Trophoblast cell (in vitro differentiated cells and primary cell): ENCODE measurements around the gene CPNE7.

ENCODE experiments used
- DNase-seq, 2 donors: peaks; one replicate each; pipeline ENCODE4 v3.0.0-alpha.2; 2016
- H2AFZ ChIP-seq: 2 replicates; pipeline ENCODE4 v1.6.1; 2013; ENCODE audit warnings: low read length, moderate library complexity, mild to moderate bottlenecking; ENCODE audit not compliant: insufficient read depth, poor library complexity
- H2AK5ac ChIP-seq: 2 replicates; pipeline ENCODE4 v1.6.1; 2013; ENCODE audit warnings: mild to moderate bottlenecking, low read length
- H2BK120ac ChIP-seq: 2 replicates; pipeline ENCODE4 v1.6.1; 2013; ENCODE audit warnings: low read length, mild to moderate bottlenecking, moderate library complexity; ENCODE audit not compliant: insufficient read depth, poor library complexity
- H2BK12ac ChIP-seq: 2 replicates; pipeline ENCODE4 v1.6.1; 2013; ENCODE audit warnings: mild to moderate bottlenecking, low read length, moderate library complexity
- H2BK5ac ChIP-seq: 2 replicates; pipeline ENCODE4 v1.6.1; 2013; ENCODE audit warnings: low read length, low read depth, moderate library complexity, mild to moderate bottlenecking; ENCODE audit not compliant: poor library complexity
- H3K14ac ChIP-seq: 2 replicates; pipeline ENCODE4 v1.6.1; 2013; ENCODE audit warnings: mild to moderate bottlenecking, low read length
- H3K18ac ChIP-seq: 2 replicates; pipeline ENCODE4 v1.6.1; 2013; ENCODE audit warnings: mild to moderate bottlenecking, low read length
- H3K23ac ChIP-seq: 2 replicates; pipeline ENCODE4 v1.6.1; 2013; ENCODE audit warnings: low read length
- H3K27ac ChIP-seq: 2 replicates; pipeline ENCODE4 v1.5.1; 2013; ENCODE audit warnings: low read depth, mild to moderate bottlenecking, inconsistent platforms, low read length, moderate library complexity
- H3K27me3 ChIP-seq: 2 replicates; pipeline ENCODE4 v1.6.1; 2013; ENCODE audit warnings: inconsistent platforms, mild to moderate bottlenecking, low read length, moderate library complexity; ENCODE audit not compliant: insufficient read depth
- H3K36me3 ChIP-seq, 2 experiments: 1 replicate in 1 of 2; 2 replicates in 1 of 2; pipeline ENCODE4 v1.6.1; 2013; ENCODE audit warnings: low read length in 2 of 2, mild to moderate bottlenecking in 2 of 2, moderate library complexity in 1 of 2; ENCODE audit not compliant: insufficient read depth in 2 of 2, control insufficient read depth in 1 of 2
- H3K4ac ChIP-seq: 2 replicates; pipeline ENCODE4 v1.6.1; 2013; ENCODE audit warnings: low read depth, mild to moderate bottlenecking, low read length, moderate library complexity
- H3K4me1 ChIP-seq, 2 experiments: 1 replicate in 1 of 2; 2 replicates in 1 of 2; pipeline ENCODE4 v1.6.1; 2013; ENCODE audit warnings: low read length in 2 of 2, mild to moderate bottlenecking in 2 of 2, moderate library complexity in 1 of 2; ENCODE audit not compliant: insufficient read depth in 2 of 2, control insufficient read depth in 1 of 2
- H3K4me2 ChIP-seq: 2 replicates; pipeline ENCODE4 v1.6.1; 2013; ENCODE audit warnings: inconsistent platforms, mild to moderate bottlenecking, low read length, moderate library complexity
- H3K4me3 ChIP-seq: 2 replicates; pipeline ENCODE4 v1.5.1; 2013; ENCODE audit warnings: mild to moderate bottlenecking, low read depth, low read length, inconsistent platforms
- H3K79me1 ChIP-seq: one replicate; pipeline ENCODE4 v1.6.1; 2013; ENCODE audit warnings: low read length
- H3K79me2 ChIP-seq: 2 replicates; pipeline ENCODE4 v1.6.1; 2013; ENCODE audit warnings: low read length, mild to moderate bottlenecking; ENCODE audit not compliant: control insufficient read depth, insufficient read depth, poor library complexity
- H3K9ac ChIP-seq: 2 replicates; pipeline ENCODE4 v1.6.1; 2013; ENCODE audit warnings: mild to moderate bottlenecking, low read length
- H3K9me3 ChIP-seq: 2 replicates; pipeline ENCODE4 v1.6.1; 2013; ENCODE audit warnings: low read depth, mild to moderate bottlenecking, control low read depth, inconsistent platforms, low read length; ENCODE audit not compliant: insufficient read depth
- H4K12ac ChIP-seq: 2 replicates; pipeline ENCODE4 v1.6.1; 2013; ENCODE audit warnings: low read depth, mild to moderate bottlenecking, low read length, moderate library complexity
- H4K8ac ChIP-seq: 2 replicates; pipeline ENCODE4 v1.6.1; 2013; ENCODE audit warnings: low read depth, mild to moderate bottlenecking, low read length, moderate library complexity
- H4K91ac ChIP-seq: one replicate; pipeline ENCODE4 v1.6.1; 2013; ENCODE audit warnings: low read depth, mild to moderate bottlenecking, low read length, moderate library complexity
- WGBS: extraction: QIAGEN DNeasy Blood & Tissue Kit; methylation state at CpG from one replicate; pipeline ENCODE4 v1.1.7; 2013; ENCODE audit warnings: missing lambda C conversion rate; ENCODE audit not compliant: insufficient read length, insufficient coverage; ENCODE audit errors: extremely low coverage; 5-methylcytosine and 5-hydroxymethylcytosine counted together

CPNE7 gene

GRCh38 chr16:89602952-89603590 is 27.5 kb downstream of the CPNE7 start:
- H3K9ac ChIP-seq: peak overlapping the region; percentile 31
- no peaks in the 10 kb centered on the region for H3K36me3 ChIP-seq
- peak overlapping the region; percentile 50 for H3K4me3 ChIP-seq
- H4K8ac ChIP-seq: no peak overlapping the region
- no CpG with 5 or more reads among the region's 5 CpGs for WGBS
- H3K4me1 ChIP-seq: peaks cover 5 to 11% of the 10 kb centered on the region in 2 experiments
- peaks cover 9% of the 10 kb centered on the region for H3K9me3 ChIP-seq
- H3K23ac ChIP-seq: no peak overlapping the region
- H3K79me2 ChIP-seq: no peaks in the 10 kb centered on the region
- DNase-seq: no peak
- H3K4me2 ChIP-seq: no peak overlapping the region
- H4K12ac ChIP-seq: no peak overlapping the region
- no peak overlapping the region for H4K91ac ChIP-seq
- H3K14ac ChIP-seq: no peak overlapping the region
- H2AK5ac ChIP-seq: no peak overlapping the region
- no peak overlapping the region for H3K27ac ChIP-seq
- H3K18ac ChIP-seq: no peak overlapping the region
- no peak overlapping the region for H3K4ac ChIP-seq
- H2BK5ac ChIP-seq: no peak overlapping the region
- no peaks in the 10 kb centered on the region for H3K27me3 ChIP-seq
- H2BK12ac ChIP-seq: no peak overlapping the region
- H2BK120ac ChIP-seq: no peak overlapping the region
- no peak overlapping the region for H2AFZ ChIP-seq
- H3K79me1 ChIP-seq: no peaks in the 10 kb centered on the region

GRCh38 chr16:89604764-89605163 is 29.2 kb downstream of the CPNE7 start:
- Histone ChIP-seq H2BK120ac (no peak overlapping the region), H3K36me3 (no peaks in the 10 kb centered on the region), H4K8ac (no peak overlapping the region), H3K18ac (no peak overlapping the region), H2AK5ac (no peak overlapping the region), H3K4me2 (no peak overlapping the region), H3K9me3 (peaks cover 7% of the 10 kb centered on the region), H3K79me2 (no peaks in the 10 kb centered on the region), H3K23ac (no peak overlapping the region), H4K91ac (no peak overlapping the region), H3K79me1 (no peaks in the 10 kb centered on the region), H4K12ac (no peak overlapping the region), H3K14ac (no peak overlapping the region), H3K4me1 (peaks cover 5 to 11% of the 10 kb centered on the region in 2 experiments), H2BK12ac (no peak overlapping the region), H2AFZ (no peak overlapping the region), H3K4ac (no peak overlapping the region), H2BK5ac (no peak overlapping the region), H3K4me3 (peak overlapping the region; percentile 21), H3K27ac (no peak overlapping the region), H3K27me3 (no peaks in the 10 kb centered on the region), H3K9ac (no peak overlapping the region)
- no peak for DNase-seq
- WGBS: no CpG with 5 or more reads among the region's 16 CpGs

GRCh38 chr16:89605186-89605970 is 29.8 kb downstream of the CPNE7 start:
- H2BK5ac ChIP-seq: no peak overlapping the region
- no peak overlapping the region for H2BK120ac ChIP-seq
- no peak for DNase-seq
- no peak overlapping the region for H3K18ac ChIP-seq
- H3K79me1 ChIP-seq: no peaks in the 10 kb centered on the region
- no peaks in the 10 kb centered on the region for H3K36me3 ChIP-seq
- no peak overlapping the region for H3K14ac ChIP-seq
- H3K4me3 ChIP-seq: no peak overlapping the region
- no peaks in the 10 kb centered on the region for H3K79me2 ChIP-seq
- no peak overlapping the region for H4K8ac ChIP-seq
- H3K9ac ChIP-seq: no peak overlapping the region
- H3K27ac ChIP-seq: no peak overlapping the region
- WGBS: no CpG with 5 or more reads among the region's 34 CpGs
- peaks cover 7% of the 10 kb centered on the region for H3K9me3 ChIP-seq
- no peak overlapping the region for H3K23ac ChIP-seq
- peaks cover 5 to 11% of the 10 kb centered on the region in 2 experiments for H3K4me1 ChIP-seq
- no peak overlapping the region for H4K12ac ChIP-seq
- H4K91ac ChIP-seq: no peak overlapping the region
- H2AFZ ChIP-seq: no peak overlapping the region
- H3K4ac ChIP-seq: no peak overlapping the region
- no peak overlapping the region for H3K4me2 ChIP-seq
- H2AK5ac ChIP-seq: no peak overlapping the region
- no peak overlapping the region for H2BK12ac ChIP-seq
- no peaks in the 10 kb centered on the region for H3K27me3 ChIP-seq

- Histone ChIP-seq H3K9me3 (peaks cover 7% of the 10 kb centered on the region), H3K4me1 (peaks cover 5 to 11% of the 10 kb centered on the region in 2 experiments), H3K4me2 (no peak overlapping the region), H4K12ac (no peak overlapping the region), H2BK12ac (no peak overlapping the region), H3K4ac (no peak overlapping the region), H3K36me3 (no peaks in the 10 kb centered on the region), H4K91ac (no peak overlapping the region), H2BK5ac (no peak overlapping the region), H3K14ac (no peak overlapping the region), H3K79me1 (no peaks in the 10 kb centered on the region), H3K4me3 (no peak overlapping the region), H3K18ac (no peak overlapping the region), H3K23ac (no peak overlapping the region), H4K8ac (no peak overlapping the region), H2AK5ac (no peak overlapping the region), H3K79me2 (no peaks in the 10 kb centered on the region), H2AFZ (no peak overlapping the region), H2BK120ac (no peak overlapping the region), H3K27me3 (no peaks in the 10 kb centered on the region), H3K9ac (no peak overlapping the region), H3K27ac (no peak overlapping the region)
- no peak for DNase-seq
- no CpG with 5 or more reads among the region's 9 CpGs for whole genome bisulfite sequencing
These were observed 30.4 kb downstream of the CPNE7 start for GRCh38 chr16:89606006-89606405.
